Upper lobe of left lung (tissue), 6 donors: ENCODE results near the gene CCDC12. TPM values are rescaled to one million over a fixed set of nuclear protein-coding genes. Genes with fewer than 3 reads are reported as not detected.

Source experiments
- ATAC-seq, 2 donors: fragments of 200-7000 bp; cut with Tn5 transposase; one replicate each; pipeline ENCODE4 v1.9.1; 2022; ENCODE audit warnings: mild to moderate bottlenecking in 2 of 2, moderate library complexity in 2 of 2; ENCODE audit not compliant: low FRiP score in 2 of 2
- DNase-seq, 2 donors: peaks; one replicate each; pipeline ENCODE4 v3.0.0-alpha.2; 2019 to 2020
- H3K27ac ChIP-seq, 4 donors: fragments of 200-600 bp; sonication (generic); one replicate each; pipeline ENCODE4 v1.5.1; 2016 to 2019
- H3K27me3 ChIP-seq, 4 donors: fragments of 200-600 bp; sonication (generic); one replicate each; pipeline ENCODE4 v1.5.1; 2017 to 2019
- H3K36me3 ChIP-seq, 4 donors: fragments of 200-600 bp; sonication (generic); one replicate each; pipeline ENCODE4 v1.5.1; 2016 to 2019
- H3K4me1 ChIP-seq, 4 donors: fragments of 200-600 bp; sonication (generic); one replicate each; pipeline ENCODE4 v1.5.1; 2018 to 2019
- H3K4me3 ChIP-seq, 4 donors: fragments of 200-600 bp; sonication (generic); one replicate each; pipeline ENCODE4 v1.5.1; 2017 to 2019; ENCODE audit warnings: mild to moderate bottlenecking in 2 of 4, moderate library complexity in 1 of 4
- H3K9me3 ChIP-seq, 4 donors: fragments of 200-600 bp; sonication (generic); one replicate each; pipeline ENCODE4 v1.5.1; 2018 to 2019
- CTCF ChIP-seq, 6 experiments: fragments of 450-650 bp in 4 of 6; fragments of 200-600 bp in 2 of 6; sonication (generic) in 2 of 6; IDR thresholded peaks; one replicate each; pipeline ENCODE4 v1.5.1; 2016 to 2019; ENCODE audit warnings: antibody characterized with exemption in 6 of 6
- EP300 ChIP-seq, 4 donors: sonication (generic); formaldehyde crosslinking; IDR thresholded peaks; one replicate each; pipeline ENCODE4 v1.5.1; 2017; ENCODE audit warnings: antibody characterized with exemption in 4 of 4, control low read depth in 2 of 4
- POLR2A ChIP-seq, 4 donors: fragments of 450-650 bp; IDR thresholded peaks; one replicate each; pipeline ENCODE4 v1.5.1; 2016 to 2017; ENCODE audit warnings: antibody characterized with exemption in 4 of 4, mild to moderate bottlenecking in 2 of 4
- POLR2AphosphoS5 ChIP-seq, 2 donors: sonication (generic); formaldehyde crosslinking; IDR thresholded peaks; one replicate each; pipeline ENCODE4 v1.5.1; 2017; ENCODE audit warnings: antibody characterized with exemption in 2 of 2
- WGBS, 2 donors: methylation state at CpG; one replicate each; pipeline ENCODE4 v1.1.5; 2017 to 2018; 5-methylcytosine and 5-hydroxymethylcytosine counted together
- total RNA-seq, 6 donors: library from RNA; depleted of rRNA in 4 of 6; stranded (reverse); fragments of >200 nt in 4 of 6; gene quantifications; one replicate each; pipeline versions ENCODE4 v1.1.0 to v1.2.1, GENCODE V29; 2016 to 2021
- donor health status: DM: no; HTN: no; CAD: no; lungs with moderate emphysema.
- donor health status: DM: no; HTN: yes; CAD: no; lungs with severe emphysema.

The CCDC12 gene
- total RNA-seq, 6 donors from 2014 or later = 42.3 to 93.2 (median 69.8) TPM

- TF ChIP-seq POLR2A (IDR thresholded peaks at IDR 0.05) (no peak), CTCF (IDR thresholded peaks at IDR 0.05) (no peak), EP300 (IDR thresholded peaks at IDR 0.05) (no peak)
- WGBS, 2 donors = 69 to 83% methylated on average over 6 to 11 of the region's 12 CpGs
- H3K27me3 ChIP-seq = no peaks in the 10 kb centered on the region
- no peak overlapping the region for H3K4me3 ChIP-seq
- peaks cover 3 to 100% (median 83%) of the 10 kb centered on the region in 4 donors for H3K36me3 ChIP-seq
- H3K9me3 ChIP-seq = no peaks in the 10 kb centered on the region
- H3K4me1 ChIP-seq = peaks cover 0 to 10% (median 0%) of the 10 kb centered on the region in 4 donors
- H3K27ac ChIP-seq = peak overlapping the region in 1 of 4 donors; percentile 7
- no peak for DNase-seq
- no peak for ATAC-seq
Observed at GRCh38 chr3:46996689-46997452, 20.3 kb upstream of the CCDC12 start.

- Histone ChIP-seq H3K27me3 (no peaks in the 10 kb centered on the region), H3K9me3 (no peaks in the 10 kb centered on the region), H3K4me3 (no peak overlapping the region), H3K27ac (peak overlapping the region in 1 of 4 donors; percentile 7), H3K4me1 (peaks cover 0 to 10% (median 4%) of the 10 kb centered on the region in 4 donors), H3K36me3 (peaks cover 3 to 100% (median 83%) of the 10 kb centered on the region in 4 donors)
- TF ChIP-seq CTCF (IDR thresholded peaks at IDR 0.05) (no peak), POLR2A (IDR thresholded peaks at IDR 0.05) (no peak), POLR2AphosphoS5 (IDR thresholded peaks at IDR 0.05) (no peak), EP300 (IDR thresholded peaks at IDR 0.05) (no peak)
- WGBS, 2 donors = 93 to 98% methylated on average over 15 to 16 of the region's 22 CpGs
- no peak for ATAC-seq
- DNase-seq = no peak
Observed at GRCh38 chr3:46995901-46996562, 19.5 kb upstream of the CCDC12 start.

DNA sequence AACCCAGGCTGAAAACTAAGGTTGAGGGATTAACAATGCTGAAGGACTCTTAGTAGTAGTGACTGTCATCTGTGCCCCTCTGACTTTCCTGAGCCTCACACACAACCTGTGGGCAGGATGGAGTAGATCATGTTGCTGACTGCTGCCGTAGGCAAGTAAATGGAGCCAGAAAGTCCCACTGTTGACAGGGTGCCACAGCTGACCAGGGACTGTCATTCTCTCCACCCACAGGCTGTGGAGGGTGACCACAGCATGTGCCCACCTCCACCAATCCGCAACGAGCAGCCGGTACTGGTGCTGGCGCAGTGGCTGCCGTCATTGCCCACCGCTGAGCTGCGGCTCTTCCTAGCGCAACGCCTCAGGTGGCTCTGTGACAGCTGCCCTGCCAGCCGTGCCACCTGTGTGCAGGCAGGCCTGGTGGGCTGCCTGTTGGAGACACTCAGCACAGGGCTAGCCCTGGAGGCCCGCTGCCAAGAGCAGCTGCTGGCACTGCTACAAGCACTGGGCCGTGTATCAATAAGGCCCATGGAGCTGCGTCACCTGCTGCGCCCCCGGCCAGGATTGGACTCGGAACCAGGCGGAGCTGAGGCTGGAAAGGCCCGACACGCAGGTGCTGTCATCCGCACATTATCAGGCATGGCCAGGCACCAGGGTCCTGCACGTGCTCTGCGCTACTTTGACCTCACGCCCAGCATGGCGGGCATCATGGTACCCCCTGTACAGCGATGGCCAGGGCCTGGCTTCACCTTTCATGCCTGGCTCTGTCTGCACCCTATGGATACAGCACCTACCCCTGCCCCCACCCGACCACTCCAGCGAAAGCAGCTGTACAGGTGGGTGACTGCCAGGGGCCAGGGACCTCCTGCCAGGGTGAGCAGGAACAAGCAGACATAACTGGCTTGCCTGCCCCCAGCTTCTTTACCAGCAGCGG is 18.5 kb upstream of the CCDC12 start:
- WGBS, 2 donors = 92 to 100% methylated on average over 1 to 29 of the region's 29 CpGs
- Histone ChIP-seq H3K4me1 (peaks cover 0 to 20% (median 10%) of the 10 kb centered on the region in 4 donors), H3K9me3 (no peaks in the 10 kb centered on the region), H3K36me3 (peaks cover 3 to 97% (median 75%) of the 10 kb centered on the region in 4 donors), H3K27me3 (no peaks in the 10 kb centered on the region), H3K4me3 (no peak overlapping the region), H3K27ac (no peak overlapping the region)
- TF ChIP-seq POLR2A (IDR thresholded peaks at IDR 0.05) (no peak), POLR2AphosphoS5 (IDR thresholded peaks at IDR 0.05) (no peak), EP300 (IDR thresholded peaks at IDR 0.05) (no peak), CTCF (IDR thresholded peaks at IDR 0.05) (no peak)
- DNase-seq (no peak), ATAC-seq (no peak)

- WGBS, 2 donors = 89 to 90% methylated on average over 4 to 5 of the region's 7 CpGs
Observed at GRCh38 chr3:46993986-46994385, 17.4 kb upstream of the CCDC12 start.

More at GRCh38 chr3:46993986-46994385, 17.4 kb upstream of the CCDC12 start:
- Histone ChIP-seq H3K4me1 (peaks cover 3 to 30% (median 18%) of the 10 kb centered on the region in 4 donors), H3K4me3 (no peak overlapping the region), H3K27me3 (no peaks in the 10 kb centered on the region), H3K9me3 (no peaks in the 10 kb centered on the region), H3K36me3 (peaks cover 0 to 96% (median 67%) of the 10 kb centered on the region in 4 donors), H3K27ac (no peak overlapping the region)
- DNase-seq = no peak
- TF ChIP-seq CTCF (IDR thresholded peaks at IDR 0.05) (no peak), POLR2A (IDR thresholded peaks at IDR 0.05) (no peak), POLR2AphosphoS5 (IDR thresholded peaks at IDR 0.05) (no peak), EP300 (IDR thresholded peaks at IDR 0.05) (no peak)
- ATAC-seq = no peak
